Fibroblast of pulmonary artery (primary cell): ENCODE measurements around the gene SF3B2.
"Not testable (repeated sequence)": the region's sequence is repeated elsewhere in the genome, so short reads cannot be mapped to it uniquely, and the experiment has no call there.

Source experiments
- DNase-seq: peaks from one replicate; pipeline ENCODE4 v3.0.0-alpha.2; 2010; ENCODE audit warnings: low read depth
- H3K4me3 ChIP-seq: replicated peaks from 2 replicates; pipeline ENCODE4 v1.5.1; 2011; ENCODE audit warnings: low read depth, mild to moderate bottlenecking, control low read depth, low read length, moderate library complexity
- TF ChIP-seq, protein P1 (sequence below): IDR thresholded peaks from 2 replicates; pipeline ENCODE4 v1.5.1; 2011; ENCODE audit warnings: mild to moderate bottlenecking, control low read depth, low read length, inconsistent platforms; ENCODE audit errors: missing control alignments

Gene SF3B2

DNA sequence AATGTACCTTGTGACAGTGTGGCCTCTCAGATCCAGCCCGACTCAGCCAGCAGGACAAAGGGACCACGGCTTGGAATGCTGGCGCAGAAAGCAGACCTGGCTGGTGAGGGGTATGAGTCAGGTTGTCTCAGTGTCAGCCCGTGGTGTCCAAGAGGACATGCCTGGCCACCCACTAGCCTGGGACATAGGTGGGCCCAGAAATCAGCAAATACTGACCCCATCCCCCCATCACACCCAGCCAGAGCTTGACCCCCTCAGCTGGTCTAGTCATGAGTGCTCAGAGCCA lies 45.3 kb upstream of the SF3B2 start:
- TF ChIP-seq, protein P1, sequence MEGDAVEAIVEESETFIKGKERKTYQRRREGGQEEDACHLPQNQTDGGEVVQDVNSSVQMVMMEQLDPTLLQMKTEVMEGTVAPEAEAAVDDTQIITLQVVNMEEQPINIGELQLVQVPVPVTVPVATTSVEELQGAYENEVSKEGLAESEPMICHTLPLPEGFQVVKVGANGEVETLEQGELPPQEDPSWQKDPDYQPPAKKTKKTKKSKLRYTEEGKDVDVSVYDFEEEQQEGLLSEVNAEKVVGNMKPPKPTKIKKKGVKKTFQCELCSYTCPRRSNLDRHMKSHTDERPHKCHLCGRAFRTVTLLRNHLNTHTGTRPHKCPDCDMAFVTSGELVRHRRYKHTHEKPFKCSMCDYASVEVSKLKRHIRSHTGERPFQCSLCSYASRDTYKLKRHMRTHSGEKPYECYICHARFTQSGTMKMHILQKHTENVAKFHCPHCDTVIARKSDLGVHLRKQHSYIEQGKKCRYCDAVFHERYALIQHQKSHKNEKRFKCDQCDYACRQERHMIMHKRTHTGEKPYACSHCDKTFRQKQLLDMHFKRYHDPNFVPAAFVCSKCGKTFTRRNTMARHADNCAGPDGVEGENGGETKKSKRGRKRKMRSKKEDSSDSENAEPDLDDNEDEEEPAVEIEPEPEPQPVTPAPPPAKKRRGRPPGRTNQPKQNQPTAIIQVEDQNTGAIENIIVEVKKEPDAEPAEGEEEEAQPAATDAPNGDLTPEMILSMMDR, result no peak
- no peak overlapping the region for H3K4me3 ChIP-seq
- no peak for DNase-seq

GRCh38 chr11:66007201-66007634 lies 44.9 kb upstream of the SF3B2 start:
- DNase-seq, result no peak
- no peak overlapping the region for H3K4me3 ChIP-seq
- TF ChIP-seq, protein P1, result no peak

DNA sequence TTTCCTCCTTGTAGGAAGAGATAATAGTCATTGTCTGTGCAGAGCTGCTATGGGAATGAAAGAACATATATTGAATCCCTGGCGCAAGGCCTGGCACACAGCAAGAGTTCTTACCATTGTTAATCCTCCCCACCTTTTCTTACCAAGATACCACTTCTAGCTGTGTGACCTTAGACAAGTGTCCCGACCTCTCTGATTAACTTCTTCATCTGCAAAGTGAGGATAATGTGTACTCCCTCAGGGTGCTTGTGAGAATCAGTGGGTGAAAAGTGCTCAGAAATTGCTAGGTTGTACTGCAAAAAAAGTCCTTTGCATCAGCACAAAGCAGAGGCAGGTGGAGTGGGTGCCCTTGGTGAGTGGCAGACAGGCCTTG lies 44.1 kb upstream of the SF3B2 start:
- H3K4me3 ChIP-seq, result no peak overlapping the region
- TF ChIP-seq, protein P1, result no peak
- no peak for DNase-seq

- H3K4me3 ChIP-seq, result no peak overlapping the region
- TF ChIP-seq, protein P1, result no peak
- DNase-seq, result no peak
Measured at GRCh38 chr11:66008468-66009101, 43.6 kb upstream of the SF3B2 start.

GRCh38 chr11:66010036-66010435 lies 42.1 kb upstream of the SF3B2 start:
- H3K4me3 ChIP-seq, DNase-seq: not testable (repeated sequence)

GRCh38 chr11:66011239-66011784 lies 40.9 kb upstream of the SF3B2 start:
- H3K4me3 ChIP-seq, result no peak overlapping the region
- TF ChIP-seq, protein P1, result no peak
- DNase-seq, result peak; percentile 46

DNA sequence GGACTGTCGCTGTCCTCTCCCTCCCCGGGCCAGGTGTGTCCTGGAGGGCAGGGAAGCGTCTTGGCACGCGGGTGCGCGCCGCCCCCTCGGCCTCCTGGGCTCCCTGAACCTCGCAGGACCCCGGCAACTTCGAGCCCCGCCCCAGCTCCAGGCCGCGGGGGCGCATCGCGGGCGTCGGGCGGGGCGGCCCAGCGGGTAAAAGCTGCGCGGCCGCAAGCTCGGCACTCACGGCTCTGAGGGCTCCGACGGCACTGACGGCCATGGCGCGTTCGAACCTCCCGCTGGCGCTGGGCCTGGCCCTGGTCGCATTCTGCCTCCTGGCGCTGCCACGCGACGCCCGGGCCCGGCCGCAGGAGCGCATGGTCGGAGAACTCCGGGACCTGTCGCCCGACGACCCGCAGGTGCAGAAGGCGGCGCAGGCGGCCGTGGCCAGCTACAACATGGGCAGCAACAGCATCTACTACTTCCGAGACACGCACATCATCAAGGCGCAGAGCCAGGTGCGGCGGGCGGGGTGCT lies 40.3 kb upstream of the SF3B2 start, which contains the start of gene CST6:
Gene CST6 (plus strand): TSS at position 224 of the 519 bp plus-strand sequence. CDS start 37 bp downstream, at position 261.
- TF ChIP-seq, protein P1, result no peak
- H3K4me3 ChIP-seq, result no peak within 1 kb of the TSS
- no peak for DNase-seq
